Endometrial microvascular endothelial cells (primary cell): ENCODE data around the gene FOXN3. TPM values are rescaled to one million over a fixed set of nuclear protein-coding genes. Genes with fewer than 3 reads are reported as not detected.
"Not testable (repeated sequence)": the region's sequence is repeated elsewhere in the genome, so short reads cannot be mapped to it uniquely, and the experiment has no call there.

Experiments used
- in situ Hi-C: cut with HindIII; loops from 2 replicates; pipeline ENCODE4 v1.10.0; 2017; ENCODE audit warnings: low sequenced_read_pairs, low pct_unique_long_range_greater_than_20kb; ENCODE audit errors: inconsistent ontology term
- total RNA-seq: library from RNA; depleted of rRNA; stranded (reverse); fragments of >200 nt; gene quantifications from one replicate; pipeline ENCODE4 v1.2.3, GENCODE V29; 2015; ENCODE audit errors: inconsistent ontology term

FOXN3 gene
- total RNA-seq, 1 donor from 2014 or later, result 49.3 TPM

DNA sequence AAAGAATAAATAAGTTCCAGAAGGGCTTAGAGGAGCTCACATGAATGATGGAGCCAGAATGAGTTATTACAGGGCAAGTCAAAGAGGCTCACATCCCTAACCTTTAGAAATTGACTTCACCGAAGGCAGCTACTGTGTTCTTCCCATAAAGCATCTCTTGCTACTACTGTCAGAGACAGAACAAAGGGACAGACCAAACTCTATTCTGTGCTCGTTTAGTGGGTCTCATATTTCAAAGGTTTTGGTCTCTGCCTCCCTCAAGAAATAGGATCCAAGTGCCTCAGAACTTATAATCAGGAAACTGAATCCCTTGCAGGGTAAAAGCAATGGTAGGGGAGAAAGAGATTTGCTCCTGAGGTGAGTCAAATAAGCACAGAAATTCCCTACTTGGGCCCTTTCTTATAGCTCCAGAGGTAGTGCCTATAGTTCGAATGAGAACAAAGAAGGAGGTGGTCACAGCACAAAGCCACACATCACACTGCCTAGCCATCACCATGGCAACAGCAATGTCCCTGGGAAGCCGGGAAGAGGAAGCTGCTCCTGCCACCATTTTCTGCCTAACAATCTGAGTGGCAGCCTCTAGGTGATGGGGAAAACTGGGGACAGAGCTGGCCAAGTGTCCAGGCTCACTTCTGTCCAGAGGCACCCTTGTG lies 294.9 kb downstream of the FOXN3 start:
- in situ Hi-C loops, result no loop called here

DNA sequence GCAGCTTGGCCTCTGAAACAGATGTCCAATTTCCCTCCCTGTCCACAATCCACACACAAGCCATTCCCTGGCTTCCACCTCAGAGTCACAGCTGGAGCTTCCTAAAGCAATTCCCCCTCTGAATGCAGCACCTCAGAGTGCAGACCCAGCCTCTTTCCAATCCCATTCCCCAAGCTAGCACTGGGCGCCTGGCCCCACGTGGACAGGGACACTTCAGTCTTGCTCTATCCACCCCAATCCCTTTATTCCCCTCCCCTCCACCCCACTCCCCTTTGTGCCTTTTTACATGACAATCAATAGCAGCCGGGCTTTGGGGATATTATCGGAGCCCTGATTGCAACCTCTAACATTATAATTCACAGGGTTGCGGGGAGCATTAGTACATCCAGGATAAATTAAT lies 300.0 kb downstream of the FOXN3 start:
- in situ Hi-C loops, result no loop called here

DNA sequence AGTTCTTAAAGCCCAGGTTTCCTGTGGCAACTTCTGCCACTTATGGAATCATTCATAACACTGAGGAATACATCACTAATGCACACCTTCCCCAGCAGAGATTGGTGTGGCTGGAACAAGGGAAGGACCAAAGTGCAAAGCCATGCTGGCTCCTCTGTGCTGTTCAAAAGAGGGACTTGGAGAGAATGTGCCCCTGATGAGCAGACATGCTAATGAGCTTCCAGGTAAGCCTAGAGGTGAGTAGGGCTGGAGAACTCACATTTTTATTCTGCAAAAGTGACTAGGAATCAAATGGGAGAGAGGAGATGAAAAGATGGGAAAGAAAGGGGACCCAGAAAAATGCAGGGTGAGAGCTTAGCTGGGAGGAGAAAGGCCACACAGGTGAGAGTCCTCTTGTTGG lies 302.9 kb downstream of the FOXN3 start:
- in situ Hi-C loops, result no loop called here

DNA sequence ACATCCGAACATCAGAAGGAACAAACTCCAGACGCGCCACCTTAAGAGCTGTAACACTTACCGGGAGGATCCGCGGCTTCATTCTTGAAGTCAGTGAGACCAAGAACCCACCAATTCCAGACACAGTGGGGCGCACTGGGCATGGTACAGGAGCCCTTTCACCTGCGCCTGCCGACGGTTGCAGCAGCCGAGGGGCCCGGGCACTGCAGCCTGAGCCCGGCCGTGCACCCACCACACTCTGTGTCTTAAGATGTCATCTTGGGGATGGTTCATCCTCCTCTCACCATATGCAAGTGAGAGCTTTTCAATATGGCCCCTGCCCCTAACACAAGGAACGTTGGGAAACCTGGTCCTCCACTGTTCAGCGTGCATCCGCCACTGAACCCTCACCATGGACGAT lies 304.3 kb downstream of the FOXN3 start:
- in situ Hi-C loops, result no loop called here

DNA sequence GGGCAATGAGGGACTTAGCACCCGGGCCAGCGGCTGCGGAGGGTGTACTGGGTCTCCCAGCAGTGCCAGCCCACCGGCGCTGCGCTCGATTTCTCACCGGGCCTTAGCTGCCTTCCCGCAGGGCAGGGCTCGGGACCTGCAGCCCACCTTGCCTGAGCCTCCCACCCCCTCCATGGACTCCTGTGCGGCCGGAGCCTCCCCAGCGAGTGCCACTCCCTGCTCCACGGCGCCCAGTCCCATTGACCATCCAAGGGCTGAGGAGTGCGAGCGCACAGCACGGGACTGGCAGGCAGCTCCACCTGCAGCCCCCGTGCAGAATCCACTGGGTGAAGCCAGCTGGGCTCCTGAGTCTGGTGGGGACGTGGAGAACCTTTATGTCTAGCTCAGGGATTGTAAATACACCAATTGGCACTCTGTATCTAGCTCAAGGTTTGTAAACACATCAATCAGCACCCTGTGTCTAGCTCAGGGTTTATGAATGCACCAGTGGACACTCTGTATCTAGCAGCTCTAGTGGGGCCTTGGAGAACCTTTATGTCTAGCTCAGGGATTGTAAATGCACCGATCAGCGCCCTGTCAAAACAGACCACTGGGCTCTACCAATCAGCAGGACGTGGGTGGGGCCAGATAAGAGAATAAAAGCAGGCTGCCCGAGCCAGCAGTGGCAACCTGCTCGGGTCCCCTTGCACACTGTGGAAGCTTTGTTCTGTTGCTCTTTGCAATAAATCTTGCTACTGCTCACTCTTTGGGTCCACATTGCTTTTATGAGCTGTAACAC lies 305.1 kb downstream of the FOXN3 start:
- in situ Hi-C loops, result not testable (repeated sequence)

DNA sequence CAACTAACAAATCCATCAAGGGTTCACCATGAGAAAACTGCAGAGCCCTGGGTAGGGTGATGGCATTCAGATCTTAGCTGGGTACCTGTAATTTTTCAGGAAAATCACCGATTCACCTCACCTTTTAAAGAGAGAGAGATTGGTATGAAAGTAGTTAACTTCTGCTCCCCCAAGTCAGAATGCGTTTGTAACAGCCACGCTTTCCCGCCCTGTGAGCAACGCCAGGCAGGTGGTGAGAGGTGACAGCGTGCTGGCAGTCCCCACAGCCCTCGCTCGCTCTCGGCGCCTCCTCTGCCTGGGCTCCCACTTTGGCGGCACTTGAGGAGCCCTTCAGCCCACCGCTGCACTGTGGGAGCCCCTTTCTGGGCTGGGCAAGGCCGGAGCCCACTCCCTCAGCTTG lies 305.8 kb downstream of the FOXN3 start:
- in situ Hi-C loops, result not testable (repeated sequence)

DNA sequence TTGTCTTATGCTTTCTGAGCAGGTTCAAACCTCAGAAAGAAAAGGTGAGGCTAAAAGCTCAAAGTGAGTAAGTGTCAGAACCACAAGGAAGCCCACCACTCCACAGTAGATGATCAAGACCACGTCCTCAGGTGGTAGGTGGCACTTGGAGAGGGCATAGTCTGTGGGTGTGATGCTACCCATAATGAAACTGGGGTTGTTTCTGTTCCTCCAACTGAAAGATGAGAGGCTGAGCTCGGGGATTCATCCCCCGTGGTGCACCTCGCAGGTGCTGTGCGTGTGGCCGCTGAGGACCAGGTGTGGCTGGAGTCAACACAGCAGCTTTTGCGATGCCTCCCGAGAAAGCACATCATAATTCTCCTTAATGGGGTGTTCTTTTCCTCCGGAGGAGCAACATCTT lies 306.9 kb downstream of the FOXN3 start:
- in situ Hi-C loops, result no loop called here

DNA sequence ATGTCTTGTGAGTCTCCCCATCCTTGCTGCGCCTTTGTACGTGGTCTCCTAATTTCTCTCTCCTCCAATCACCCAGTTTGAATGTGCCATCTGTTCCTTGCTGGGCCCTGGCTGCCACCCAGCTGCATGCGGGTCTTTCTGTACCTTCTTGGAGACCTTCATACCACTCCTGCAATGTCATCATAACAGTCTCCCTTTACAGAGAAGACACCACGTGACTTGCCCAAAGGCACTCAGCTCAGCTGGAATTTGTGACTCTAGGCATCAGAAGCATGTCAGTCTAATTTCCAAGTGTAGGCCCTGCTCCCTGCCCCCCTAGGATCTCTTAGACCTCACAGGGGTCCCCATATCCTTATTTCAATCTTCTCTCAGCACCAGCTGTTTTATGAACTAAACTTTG lies 308.4 kb downstream of the FOXN3 start:
- in situ Hi-C loops, result no loop called here

DNA sequence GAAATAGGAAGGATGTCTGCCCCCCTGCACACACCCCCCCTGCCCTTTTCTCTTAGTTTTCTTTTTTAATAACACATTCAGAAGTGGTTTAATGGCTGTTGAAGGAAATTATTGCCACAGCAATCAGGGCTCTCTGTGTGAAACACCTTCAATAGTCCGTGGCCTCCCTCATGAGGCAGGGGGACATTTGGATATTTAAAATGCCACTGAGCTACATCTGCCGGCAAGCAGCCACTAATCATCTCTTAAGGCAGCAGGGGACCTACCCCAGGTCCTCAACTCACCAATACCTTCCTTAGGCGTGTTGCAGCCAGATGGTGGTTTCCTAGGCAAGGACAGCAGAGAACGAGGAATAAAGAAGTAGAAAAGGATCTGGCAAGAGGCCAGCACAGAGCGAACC lies 309.4 kb downstream of the FOXN3 start:
- in situ Hi-C loops, result no loop called here
